Measurements from ENCODE around the gene ATXN7L3B. TPM values are rescaled to one million over a fixed set of nuclear protein-coding genes. Genes with fewer than 3 reads are reported as not detected.

The ATXN7L3B gene
- polyA plus RNA-seq, 1 donor, result 44.0 TPM

DNA sequence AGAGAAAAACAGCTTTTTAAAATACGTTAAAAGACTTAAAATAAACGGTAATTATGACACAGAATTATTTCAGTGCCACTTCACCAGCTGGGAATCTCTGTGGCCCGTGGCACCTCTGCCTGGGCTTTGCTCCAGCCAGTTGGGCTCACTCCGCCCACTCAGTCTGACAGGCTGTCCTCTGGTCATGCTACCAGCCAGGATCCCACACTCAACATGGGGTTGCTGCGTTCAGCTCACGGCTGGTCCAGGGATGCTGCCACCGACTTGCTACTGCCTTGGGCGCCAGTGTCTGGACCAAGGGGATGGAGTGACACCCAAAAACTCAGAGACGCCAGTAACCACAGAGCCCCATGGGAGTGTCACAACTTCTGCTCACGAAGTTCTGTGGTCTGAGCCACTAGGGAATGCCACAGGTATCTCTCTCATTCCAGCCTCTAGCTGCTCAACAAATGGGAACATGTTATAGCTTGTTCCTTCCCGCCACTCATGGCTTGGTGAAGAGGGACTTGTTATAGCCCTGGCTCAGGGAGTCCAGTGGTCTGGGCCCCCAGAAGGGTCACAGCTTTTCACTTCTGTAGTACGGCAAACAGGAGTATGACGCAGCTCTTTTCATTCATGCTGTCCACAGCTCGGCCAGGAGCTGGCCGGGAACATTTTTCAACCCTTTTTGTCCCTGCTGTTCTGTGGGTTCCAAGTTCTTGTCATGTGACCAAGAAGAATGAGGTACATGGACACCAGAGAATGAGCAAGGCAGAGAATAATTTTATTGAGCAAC, 23.4 kb upstream of the ATXN7L3B start:
- no peak overlapping the region for H3K4me3 ChIP-seq (ENCODE audit: low read length)
- H3K4me1 ChIP-seq (ENCODE audit: control insufficient read depth, insufficient read depth, low read length), result no peaks in the 10 kb centered on the region
- no peak for DNase-seq
- H3K27ac ChIP-seq (ENCODE audit: low read length), result no peak overlapping the region
- no peaks in the 10 kb centered on the region for H3K9me3 ChIP-seq (ENCODE audit: control insufficient read depth, low read depth, low read length)
- H3K36me3 ChIP-seq (ENCODE audit: control insufficient read depth, insufficient read depth, low read length), result no peaks in the 10 kb centered on the region
- no peaks in the 10 kb centered on the region for H3K27me3 ChIP-seq (ENCODE audit: control insufficient read depth, insufficient read depth, low read length)
- WGBS (ENCODE audit: insufficient coverage, low lambda C conversion rate), result no CpG with 5 or more reads among the region's 15 CpGs

DNA sequence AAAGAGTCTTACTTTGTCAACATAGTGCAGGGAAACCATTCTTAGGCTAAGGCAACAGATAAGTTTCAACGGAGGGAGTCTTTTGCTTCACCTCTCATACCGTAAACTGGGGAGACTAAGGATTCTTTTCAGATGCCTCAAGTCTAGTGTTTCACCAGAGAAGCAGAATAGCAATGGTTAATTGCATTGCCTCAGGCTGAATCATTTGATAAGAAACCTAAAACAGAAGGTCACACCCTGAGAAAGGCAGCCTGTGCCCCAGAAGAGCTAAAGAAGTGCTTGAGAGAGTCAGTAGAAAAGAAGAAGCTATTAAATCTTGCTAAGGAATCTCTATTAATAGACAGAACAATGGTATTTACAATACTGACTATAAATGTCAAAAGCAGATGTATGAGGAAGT, 21.8 kb upstream of the ATXN7L3B start:
- no CpG with 5 or more reads among the region's 2 CpGs for WGBS (ENCODE audit: insufficient coverage, low lambda C conversion rate)
- H3K4me3 ChIP-seq (ENCODE audit: low read length), result no peak overlapping the region
- no peaks in the 10 kb centered on the region for H3K36me3 ChIP-seq (ENCODE audit: control insufficient read depth, insufficient read depth, low read length)
- no peak overlapping the region for H3K27ac ChIP-seq (ENCODE audit: low read length)
- H3K4me1 ChIP-seq (ENCODE audit: control insufficient read depth, insufficient read depth, low read length), result no peaks in the 10 kb centered on the region
- no peaks in the 10 kb centered on the region for H3K27me3 ChIP-seq (ENCODE audit: control insufficient read depth, insufficient read depth, low read length)
- H3K9me3 ChIP-seq (ENCODE audit: control insufficient read depth, low read depth, low read length), result no peaks in the 10 kb centered on the region
- no peak for DNase-seq

DNA sequence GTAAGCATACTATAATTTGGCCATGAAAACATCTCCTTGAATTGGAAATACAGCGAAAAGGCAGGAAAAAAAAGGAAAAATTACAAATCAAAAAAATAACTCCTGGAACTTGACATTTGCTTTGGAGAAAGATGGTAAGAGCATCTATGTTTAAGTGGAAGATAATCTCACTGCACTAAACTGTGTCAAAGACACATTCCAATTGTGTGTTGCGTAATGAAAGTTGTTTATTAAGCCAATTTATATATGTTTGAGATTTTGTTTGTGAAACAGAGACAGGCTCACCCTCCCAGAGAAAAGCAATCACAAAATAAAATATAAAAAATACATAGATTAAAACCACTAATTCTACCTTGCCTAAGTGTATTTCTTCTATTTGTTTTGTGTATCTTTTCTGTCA, 11.1 kb upstream of the ATXN7L3B start:
- no peak for DNase-seq
- Histone ChIP-seq H3K36me3 (ENCODE audit: control insufficient read depth, insufficient read depth, low read length) (no peaks in the 10 kb centered on the region), H3K27ac (ENCODE audit: low read length) (no peak overlapping the region), H3K9me3 (ENCODE audit: control insufficient read depth, low read depth, low read length) (no peaks in the 10 kb centered on the region), H3K4me1 (ENCODE audit: control insufficient read depth, insufficient read depth, low read length) (no peaks in the 10 kb centered on the region), H3K27me3 (ENCODE audit: control insufficient read depth, insufficient read depth, low read length) (no peaks in the 10 kb centered on the region), H3K4me3 (ENCODE audit: low read length) (no peak overlapping the region)
- WGBS (ENCODE audit: insufficient coverage, low lambda C conversion rate), result 100% methylated on average over 1 of the region's 2 CpGs

DNA sequence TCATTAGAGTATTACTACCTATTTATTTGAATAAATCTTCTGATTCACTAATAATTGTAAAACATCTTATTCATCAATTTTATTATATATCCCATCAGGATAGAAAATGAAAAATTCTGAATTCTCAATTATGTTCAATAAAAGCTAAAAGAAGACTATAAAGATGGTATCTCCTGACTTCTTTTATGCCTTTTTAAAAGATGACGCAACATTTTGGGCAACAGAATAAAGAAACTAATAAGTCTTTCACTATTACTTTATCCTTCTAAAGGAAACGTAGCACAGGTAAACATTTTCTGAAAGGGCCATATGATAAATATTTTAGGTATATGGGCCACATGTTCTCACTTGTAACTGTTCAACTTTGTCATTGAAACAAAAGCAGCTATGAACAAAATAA, 10.1 kb upstream of the ATXN7L3B start:
- WGBS (ENCODE audit: insufficient coverage, low lambda C conversion rate), result 81% methylated on average over 2 of the region's 2 CpGs
- H3K27ac ChIP-seq (ENCODE audit: low read length), result no peak overlapping the region
- H3K27me3 ChIP-seq (ENCODE audit: control insufficient read depth, insufficient read depth, low read length), result no peaks in the 10 kb centered on the region
- no peaks in the 10 kb centered on the region for H3K4me1 ChIP-seq (ENCODE audit: control insufficient read depth, insufficient read depth, low read length)
- no peak overlapping the region for H3K4me3 ChIP-seq (ENCODE audit: low read length)
- no peaks in the 10 kb centered on the region for H3K36me3 ChIP-seq (ENCODE audit: control insufficient read depth, insufficient read depth, low read length)
- DNase-seq, result no peak
- H3K9me3 ChIP-seq (ENCODE audit: control insufficient read depth, low read depth, low read length), result no peaks in the 10 kb centered on the region

DNA sequence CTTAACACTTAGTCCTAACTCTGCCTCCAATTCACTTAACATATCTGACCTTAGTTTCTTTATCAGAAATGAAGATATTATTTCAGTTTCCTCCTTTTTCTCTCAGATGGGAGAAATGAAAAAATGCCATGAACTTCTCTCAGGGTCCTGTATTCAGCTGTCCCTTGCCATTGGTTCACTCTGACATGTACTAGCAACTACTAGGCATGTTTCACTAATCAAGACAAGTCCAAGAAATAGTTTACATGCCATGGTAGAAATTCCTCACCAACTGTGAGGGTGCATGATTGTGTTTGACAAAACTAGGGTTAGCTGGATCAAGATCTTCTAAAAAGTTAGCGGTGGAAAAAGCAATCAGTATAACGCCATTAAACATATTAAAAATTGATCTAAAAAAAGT, 7.0 kb upstream of the ATXN7L3B start:
- Histone ChIP-seq H3K4me1 (ENCODE audit: control insufficient read depth, insufficient read depth, low read length) (no peaks in the 10 kb centered on the region), H3K27me3 (ENCODE audit: control insufficient read depth, insufficient read depth, low read length) (no peaks in the 10 kb centered on the region), H3K36me3 (ENCODE audit: control insufficient read depth, insufficient read depth, low read length) (no peaks in the 10 kb centered on the region), H3K9me3 (ENCODE audit: control insufficient read depth, low read depth, low read length) (no peaks in the 10 kb centered on the region), H3K27ac (ENCODE audit: low read length) (no peak overlapping the region), H3K4me3 (ENCODE audit: low read length) (no peak overlapping the region)
- no peak for DNase-seq
- WGBS (ENCODE audit: insufficient coverage, low lambda C conversion rate), result 86% methylated on average over 2 of the region's 2 CpGs

- Histone ChIP-seq H3K4me1 (ENCODE audit: control insufficient read depth, insufficient read depth, low read length) (peaks cover 13% of the 10 kb centered on the region), H3K36me3 (ENCODE audit: control insufficient read depth, insufficient read depth, low read length) (peaks cover under 1% of the 10 kb centered on the region), H3K4me3 (ENCODE audit: low read length) (no peak overlapping the region), H3K27ac (ENCODE audit: low read length) (no peak overlapping the region), H3K27me3 (ENCODE audit: control insufficient read depth, insufficient read depth, low read length) (no peaks in the 10 kb centered on the region), H3K9me3 (ENCODE audit: control insufficient read depth, low read depth, low read length) (no peaks in the 10 kb centered on the region)
- DNase-seq, result no peak
- WGBS (ENCODE audit: insufficient coverage, low lambda C conversion rate), result 100% methylated on average over 1 of the region's 5 CpGs
These were observed 2.1 kb upstream of the ATXN7L3B start for GRCh38 chr12:74535536-74535935.

DNA sequence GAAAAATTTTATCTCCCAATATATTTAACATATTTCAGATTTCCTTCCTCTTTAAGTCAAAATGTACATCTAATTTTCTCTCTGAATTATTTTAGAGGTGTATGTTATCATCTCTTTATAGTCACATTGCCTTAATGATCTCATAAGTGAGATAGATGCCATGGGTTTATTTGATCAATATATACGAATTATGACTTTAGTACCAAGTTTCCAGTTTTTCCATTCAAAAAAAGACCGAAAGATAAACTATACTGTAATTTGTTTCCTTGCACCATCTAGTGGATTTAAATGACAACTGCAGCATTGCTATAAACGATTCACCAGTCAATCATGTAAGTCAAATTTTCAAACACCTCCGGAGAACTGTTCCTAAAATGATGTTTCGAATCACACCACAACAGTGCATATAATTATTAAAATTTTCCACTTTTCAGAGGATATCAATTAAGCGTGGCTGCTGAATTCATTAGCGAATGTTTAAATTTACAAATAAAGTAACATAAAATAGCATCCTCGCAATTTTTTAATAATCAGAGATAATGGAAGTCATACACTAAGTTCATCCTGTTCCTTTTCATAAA, 419 bp upstream of the ATXN7L3B start:
- Histone ChIP-seq H3K9me3 (ENCODE audit: control insufficient read depth, low read depth, low read length) (no peaks in the 10 kb centered on the region), H3K27ac (ENCODE audit: low read length) (peak overlapping the region; percentile 88), H3K27me3 (ENCODE audit: control insufficient read depth, insufficient read depth, low read length) (no peaks in the 10 kb centered on the region), H3K4me3 (ENCODE audit: low read length) (peak overlapping the region; percentile 63), H3K4me1 (ENCODE audit: control insufficient read depth, insufficient read depth, low read length) (peaks cover 17% of the 10 kb centered on the region), H3K36me3 (ENCODE audit: control insufficient read depth, insufficient read depth, low read length) (peaks cover 7% of the 10 kb centered on the region)
- no peak for DNase-seq
- WGBS (ENCODE audit: insufficient coverage, low lambda C conversion rate), result 0% methylated on average over 2 of the region's 8 CpGs

- H3K4me3 ChIP-seq (ENCODE audit: low read length), result peak overlapping the region; percentile 63
- no peaks in the 10 kb centered on the region for H3K9me3 ChIP-seq (ENCODE audit: control insufficient read depth, low read depth, low read length)
- H3K36me3 ChIP-seq (ENCODE audit: control insufficient read depth, insufficient read depth, low read length), result peaks cover 7% of the 10 kb centered on the region
- peak overlapping the region; percentile 88 for H3K27ac ChIP-seq (ENCODE audit: low read length)
- peak; percentile 19 to 44 for DNase-seq
- no CpG with 5 or more reads among the region's 7 CpGs for WGBS (ENCODE audit: insufficient coverage, low lambda C conversion rate)
- H3K4me1 ChIP-seq (ENCODE audit: control insufficient read depth, insufficient read depth, low read length), result peaks cover 17% of the 10 kb centered on the region
- H3K27me3 ChIP-seq (ENCODE audit: control insufficient read depth, insufficient read depth, low read length), result no peaks in the 10 kb centered on the region
These were observed 1.0 kb downstream of the ATXN7L3B start for GRCh38 chr12:74538491-74539258.

- Histone ChIP-seq H3K36me3 (ENCODE audit: control insufficient read depth, insufficient read depth, low read length) (peaks cover 7% of the 10 kb centered on the region), H3K27ac (ENCODE audit: low read length) (no peak overlapping the region), H3K9me3 (ENCODE audit: control insufficient read depth, low read depth, low read length) (no peaks in the 10 kb centered on the region), H3K27me3 (ENCODE audit: control insufficient read depth, insufficient read depth, low read length) (no peaks in the 10 kb centered on the region), H3K4me3 (ENCODE audit: low read length) (peak overlapping the region; percentile 63), H3K4me1 (ENCODE audit: control insufficient read depth, insufficient read depth, low read length) (peaks cover 17% of the 10 kb centered on the region)
- no peak for DNase-seq
- no CpG with 5 or more reads among the region's 4 CpGs for WGBS (ENCODE audit: insufficient coverage, low lambda C conversion rate)
These were observed 1.6 kb downstream of the ATXN7L3B start for GRCh38 chr12:74539261-74539660.

GRCh38 chr12:74539765-74540526, 2.3 kb downstream of the ATXN7L3B start:
- peak in 1 of 2 donors; percentile 12 for DNase-seq
- no peaks in the 10 kb centered on the region for H3K27me3 ChIP-seq (ENCODE audit: control insufficient read depth, insufficient read depth, low read length)
- H3K9me3 ChIP-seq (ENCODE audit: control insufficient read depth, low read depth, low read length), result no peaks in the 10 kb centered on the region
- peaks cover 7% of the 10 kb centered on the region for H3K36me3 ChIP-seq (ENCODE audit: control insufficient read depth, insufficient read depth, low read length)
- H3K27ac ChIP-seq (ENCODE audit: low read length), result no peak overlapping the region
- peaks cover 17% of the 10 kb centered on the region for H3K4me1 ChIP-seq (ENCODE audit: control insufficient read depth, insufficient read depth, low read length)
- peak overlapping the region; percentile 63 for H3K4me3 ChIP-seq (ENCODE audit: low read length)
- whole genome bisulfite sequencing (ENCODE audit: insufficient coverage, low lambda C conversion rate), result 22% methylated on average over 1 of the region's 6 CpGs

Data from large intestine (tissue), 3 donors.